HuH-7.5 (cell line): ENCODE data around the gene NTRK3.

Experiments
- DNase-seq: peaks from one replicate; pipeline ENCODE4 v3.0.0; 2011; ENCODE audit warnings: low spot score

NTRK3 gene

DNA sequence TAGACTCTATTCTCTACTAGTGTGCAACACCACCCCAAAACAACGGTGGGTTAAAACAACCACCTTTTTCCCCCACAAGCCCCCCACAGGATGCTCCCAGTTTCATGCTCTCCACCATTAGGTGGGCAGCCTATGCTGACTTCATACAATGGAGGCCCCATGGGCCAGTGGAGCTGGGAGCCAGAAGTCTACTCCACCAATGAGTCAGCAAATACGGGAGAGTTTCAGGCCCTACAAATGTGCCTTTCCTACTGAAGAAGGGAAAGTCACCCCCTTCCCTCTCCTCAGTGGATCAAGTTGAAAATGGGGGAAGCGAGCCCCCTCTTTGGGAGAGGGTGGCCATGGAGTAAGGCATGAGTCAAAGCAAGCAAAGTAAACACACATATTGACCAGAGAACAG, 278.6 kb downstream of the NTRK3 start:
- no peak for DNase-seq

DNA sequence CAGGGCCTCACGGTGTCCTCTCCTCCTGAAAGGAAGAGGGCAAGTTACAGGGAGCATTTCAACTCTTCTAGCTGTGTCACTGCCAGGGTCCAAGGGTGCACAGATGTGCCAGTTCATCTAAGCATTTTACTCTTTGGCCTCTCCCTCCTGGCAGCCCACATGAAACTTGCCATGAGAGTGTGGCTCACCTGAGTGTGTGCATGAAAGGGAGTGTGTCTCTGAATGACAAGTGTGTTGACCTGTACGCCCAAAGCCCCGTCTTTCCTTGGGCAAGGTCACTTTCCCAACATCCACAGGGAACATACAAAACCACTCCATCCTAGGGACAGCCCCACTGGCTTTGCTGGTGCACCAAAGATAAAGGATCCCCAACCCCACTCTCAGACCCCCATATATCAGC, 280.0 kb downstream of the NTRK3 start:
- DNase-seq: no peak

DNA sequence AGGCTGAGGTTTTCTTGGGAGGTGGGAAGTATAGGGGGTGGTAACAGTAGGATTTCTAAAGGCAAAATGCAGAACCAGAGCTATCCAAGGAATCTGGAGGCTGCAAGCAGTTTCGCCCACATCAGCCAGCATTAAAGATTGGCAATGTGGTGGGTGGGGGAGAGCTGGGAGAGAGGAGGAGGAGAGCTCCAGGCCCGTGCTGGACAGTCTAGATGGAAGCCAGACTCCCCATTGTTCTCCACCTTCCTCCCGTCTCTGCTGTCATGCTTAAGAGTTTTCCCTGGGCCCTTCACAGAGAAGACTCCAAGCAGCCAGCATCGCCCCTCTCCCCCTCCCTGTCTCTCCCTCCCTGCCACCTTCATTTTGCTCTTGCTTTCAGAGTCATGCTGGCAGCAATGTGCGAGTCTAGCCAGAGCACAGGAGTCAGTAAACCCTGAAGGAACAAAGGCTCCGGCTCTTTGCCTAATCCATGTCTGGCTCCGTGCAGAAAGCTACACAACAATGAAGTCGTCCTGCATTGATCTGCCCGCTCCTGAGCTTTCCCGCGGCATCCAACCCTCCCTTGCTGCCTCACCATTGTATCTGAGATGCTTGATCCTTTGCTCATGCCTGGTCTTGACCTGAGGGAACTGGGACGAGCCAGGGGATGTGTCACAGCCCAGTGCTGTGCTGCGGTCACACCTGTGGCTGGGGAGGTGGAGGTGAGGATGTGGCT, 282.9 kb downstream of the NTRK3 start:
- no peak for DNase-seq

DNA sequence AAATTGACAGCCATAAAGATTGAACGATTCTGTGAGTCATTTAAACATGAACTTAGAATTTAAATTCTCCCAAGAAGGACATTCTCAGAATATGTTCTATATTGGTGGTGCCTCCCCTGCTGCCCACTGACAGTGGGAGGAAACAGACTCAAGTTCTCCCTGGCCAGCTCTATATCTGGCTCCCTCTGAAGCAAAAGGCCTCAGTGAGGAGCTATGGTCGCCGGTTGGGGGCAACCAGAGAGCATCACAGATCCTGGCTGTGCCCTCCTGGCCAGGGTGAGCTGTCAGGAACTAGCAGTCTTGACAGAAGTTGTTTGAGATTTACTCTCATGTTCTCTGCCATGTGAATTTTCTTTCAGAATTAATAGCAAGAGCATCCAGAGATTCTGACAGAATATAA, 285.5 kb downstream of the NTRK3 start:
- DNase-seq: no peak

DNA sequence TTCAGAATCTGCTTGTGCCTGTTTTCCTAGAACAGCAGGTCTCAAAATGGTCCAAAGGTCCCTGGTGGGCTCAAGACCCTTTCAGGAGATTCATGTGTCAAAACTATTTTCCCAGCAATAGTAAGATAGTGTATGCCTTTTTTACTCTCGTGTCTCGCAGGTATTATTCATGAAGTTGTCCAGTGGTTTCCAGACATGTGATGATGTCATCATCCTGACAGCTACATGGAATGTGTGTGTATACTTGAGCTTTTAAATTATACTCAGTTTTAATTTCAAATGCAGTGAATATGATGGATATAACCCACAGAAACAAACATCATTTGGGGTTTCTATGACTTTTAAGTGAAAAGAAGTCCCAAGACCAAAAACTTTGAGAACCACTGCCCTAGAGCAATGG, 288.6 kb downstream of the NTRK3 start:
- DNase-seq: no peak

DNA sequence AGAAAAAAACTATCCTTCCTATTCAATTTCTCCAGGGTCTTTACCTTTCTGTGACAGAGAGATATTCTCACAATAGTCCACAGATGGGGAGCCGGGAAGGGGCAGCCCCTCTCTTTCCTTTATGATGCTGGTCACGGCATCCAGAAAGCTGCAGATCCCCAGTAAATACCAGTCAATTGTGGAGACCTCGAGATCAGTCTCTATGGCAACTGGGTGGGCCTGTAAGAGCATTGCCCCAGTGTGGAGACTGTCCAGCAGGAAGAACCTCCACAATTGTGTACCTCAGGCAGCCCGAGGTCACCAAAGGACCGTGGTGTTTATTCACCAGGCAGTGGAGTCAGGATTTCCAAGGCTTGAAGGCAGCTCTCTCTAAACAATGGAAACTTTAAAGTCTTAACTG, 291.2 kb downstream of the NTRK3 start:
- DNase-seq: no peak

DNA sequence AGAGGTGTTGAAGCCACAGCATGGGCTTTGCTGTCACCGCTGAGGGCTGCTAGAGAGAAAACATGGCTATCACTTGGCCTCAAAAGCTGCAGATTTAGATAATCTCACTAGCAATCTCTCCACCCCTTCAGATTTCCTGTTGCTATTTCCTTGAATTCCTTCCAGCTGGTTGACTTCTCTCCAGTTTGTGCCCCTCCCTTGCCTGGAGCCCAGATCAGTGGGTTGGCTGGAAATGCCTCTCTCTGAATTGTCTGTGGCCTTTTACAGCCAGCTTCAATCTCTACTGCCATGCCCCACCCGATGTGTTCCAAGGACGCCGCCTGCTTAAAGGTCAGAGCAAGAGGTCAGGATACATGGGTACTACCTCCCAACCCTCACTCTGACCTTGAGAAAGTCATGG, 294.1 kb downstream of the NTRK3 start:
- no peak for DNase-seq

DNA sequence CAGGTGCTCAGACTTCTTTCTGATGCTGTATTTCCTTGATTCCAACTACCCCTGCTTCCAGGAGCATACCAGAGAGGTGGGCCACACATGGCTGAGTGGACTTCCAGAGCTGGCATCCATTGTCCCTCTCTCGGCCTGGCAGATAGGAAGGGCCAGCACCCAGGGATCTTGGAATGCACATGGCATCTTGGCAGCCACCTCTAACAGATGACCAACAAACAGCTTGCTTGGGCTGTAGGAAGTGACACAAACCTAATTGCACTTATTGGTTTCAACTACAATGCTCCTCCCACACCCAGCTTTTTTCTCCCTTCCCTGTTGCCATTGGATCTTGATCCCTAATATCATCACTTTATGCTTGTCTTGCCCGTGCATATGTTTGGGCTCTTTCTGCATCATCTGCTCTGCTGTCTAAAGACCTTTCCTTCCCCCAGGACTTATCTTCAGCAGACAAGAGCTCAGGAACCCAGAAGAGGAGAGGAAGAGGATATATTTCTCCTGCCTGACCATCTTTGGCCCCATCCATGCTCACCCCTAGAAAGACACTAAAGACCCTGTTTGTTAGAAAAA, 294.6 kb downstream of the NTRK3 start:
- no peak for DNase-seq

DNA sequence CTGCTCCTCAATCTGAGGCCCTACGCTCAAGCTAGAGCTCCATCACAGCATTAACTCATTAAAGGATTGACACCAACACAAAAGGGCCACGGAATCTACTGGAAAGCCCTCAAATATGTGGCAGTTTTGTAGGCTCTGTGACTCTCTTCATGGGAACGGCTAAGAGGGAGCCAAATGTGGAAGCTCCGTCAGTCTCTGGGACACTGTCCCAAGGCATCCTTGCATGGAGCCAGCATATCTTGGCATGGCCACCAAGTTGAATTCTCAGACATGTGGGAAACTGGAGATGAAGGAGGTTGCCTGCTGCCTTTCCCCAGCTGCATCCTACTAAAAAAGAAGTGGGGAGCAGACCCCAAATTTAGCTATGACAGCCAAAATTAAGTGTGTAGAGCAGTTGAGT, 296.9 kb downstream of the NTRK3 start:
- DNase-seq: no peak

DNA sequence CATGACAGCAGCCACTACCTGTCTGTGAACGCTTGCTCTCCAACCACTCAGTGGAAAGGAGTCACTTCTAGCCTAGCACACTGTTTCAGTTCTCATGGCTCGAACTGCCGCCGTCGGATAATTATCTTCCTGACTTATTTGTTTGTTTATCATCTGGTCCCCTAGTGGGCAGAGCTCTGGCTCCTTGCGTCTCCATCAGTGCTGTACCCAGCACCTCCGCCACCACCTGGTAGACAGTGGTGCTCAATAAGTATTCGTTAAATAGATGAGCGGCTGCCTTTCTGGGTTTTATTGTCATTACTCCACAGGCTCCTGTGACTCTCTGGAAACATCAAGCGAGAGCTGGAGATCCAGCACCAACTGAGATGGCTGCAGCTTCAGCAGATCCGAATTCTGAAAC, 297.5 kb downstream of the NTRK3 start:
- DNase-seq: peak; percentile 27

DNA sequence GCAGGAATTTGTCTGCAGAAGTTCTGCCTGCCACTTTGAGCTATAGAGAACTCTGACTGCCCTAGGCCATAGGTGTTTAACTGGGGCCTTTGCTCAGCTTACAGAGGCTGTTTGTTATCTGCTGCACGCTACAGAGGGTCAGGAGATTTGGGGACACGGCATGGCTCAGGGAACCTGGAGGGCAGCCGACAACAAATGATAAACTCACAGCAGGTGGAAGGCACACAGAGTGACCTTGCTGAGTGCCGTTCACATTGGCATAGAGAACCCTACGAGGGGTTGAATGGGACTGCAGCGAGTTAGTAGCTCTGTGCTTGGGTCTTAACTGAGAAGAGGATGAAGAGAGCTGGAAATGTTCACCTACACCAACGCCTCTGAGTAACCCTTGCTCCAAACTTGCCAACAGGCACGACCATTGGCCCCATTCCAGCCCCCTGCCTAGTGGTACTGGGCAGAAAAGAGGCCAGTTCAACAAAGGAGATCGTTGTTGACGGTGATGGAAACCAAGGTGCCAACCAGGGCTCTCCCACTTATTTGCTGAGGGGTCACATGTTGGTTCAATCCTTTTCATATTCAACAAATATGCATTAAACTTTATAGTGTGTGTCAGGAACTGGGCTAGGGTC, 301.1 kb downstream of the NTRK3 start:
- no peak for DNase-seq

DNA sequence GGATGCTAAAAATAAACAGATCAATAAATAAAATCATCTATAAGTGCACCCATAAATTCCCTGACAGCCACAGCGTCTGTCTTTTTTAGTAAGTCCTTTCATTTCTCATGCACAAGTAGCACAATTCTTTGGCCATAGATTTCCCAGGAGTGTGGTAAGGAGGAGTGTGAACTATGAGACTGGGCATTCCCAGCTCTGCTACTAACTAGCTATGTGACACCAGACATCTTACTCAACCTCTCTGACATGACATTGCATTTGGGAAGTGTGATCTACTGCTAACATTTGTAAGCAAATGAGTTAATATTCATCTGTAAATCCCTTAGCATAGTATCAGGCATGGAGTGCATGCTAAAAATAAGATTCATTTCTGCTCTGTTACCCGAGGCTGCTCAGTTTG, 301.7 kb downstream of the NTRK3 start:
- DNase-seq: no peak

DNA sequence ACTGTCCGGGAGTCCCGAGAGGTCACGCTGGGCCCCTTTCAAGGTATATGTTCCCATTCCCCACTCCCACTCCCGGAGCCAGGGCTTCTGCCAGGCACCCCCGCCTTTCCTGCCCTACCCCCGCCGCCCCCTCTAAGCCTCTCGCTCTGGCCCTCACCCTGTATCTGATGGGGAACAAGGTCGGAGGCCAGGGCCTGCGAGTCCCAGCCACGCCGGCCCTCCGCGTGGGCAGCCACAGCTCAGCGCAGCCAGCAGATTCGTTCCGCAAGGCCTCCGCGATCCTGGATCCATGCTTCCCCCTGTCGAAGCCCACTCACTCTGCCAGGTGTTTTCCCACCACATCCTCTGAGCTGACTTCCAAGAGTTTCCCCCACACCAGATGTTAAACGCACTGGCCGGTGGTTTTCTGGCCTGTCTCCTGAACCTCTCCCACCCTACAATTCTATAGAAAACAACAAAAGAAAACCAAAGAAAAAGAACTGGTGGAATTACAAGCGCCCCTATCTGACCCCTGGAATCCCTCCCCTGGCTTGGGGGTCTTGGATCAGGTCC, 303.7 kb downstream of the NTRK3 start:
- no peak for DNase-seq

DNA sequence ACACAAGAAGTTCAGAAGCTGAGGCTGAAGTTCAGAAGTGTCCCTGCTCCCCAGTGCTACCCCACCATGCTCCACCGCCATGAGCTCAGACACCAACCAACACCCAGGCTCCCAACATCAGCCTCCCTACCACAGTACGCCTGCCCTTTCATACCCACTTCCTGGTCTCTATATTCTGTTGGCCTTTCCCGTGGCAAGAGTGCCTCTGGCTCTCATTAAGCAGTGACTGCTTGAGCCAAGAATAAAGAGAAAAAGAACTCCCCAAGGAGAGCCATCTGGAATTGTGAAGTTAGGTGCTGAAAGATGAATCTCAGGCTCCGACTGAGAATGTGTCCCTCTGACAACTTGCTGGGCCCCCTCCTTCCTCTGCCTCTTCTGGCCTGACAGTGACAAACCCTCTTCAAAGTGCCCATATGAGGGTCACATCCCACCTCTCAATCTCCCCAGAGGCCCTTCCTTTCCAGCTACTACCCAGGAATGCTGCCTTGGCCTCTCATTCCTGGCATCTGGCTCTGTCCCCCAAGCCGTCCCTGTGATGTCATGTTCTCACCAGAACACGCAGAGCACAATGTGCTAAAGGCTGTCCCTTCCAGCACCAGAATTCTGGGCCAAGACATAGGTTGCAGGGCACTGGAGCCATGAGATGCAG, 306.8 kb downstream of the NTRK3 start:
- no peak for DNase-seq

DNA sequence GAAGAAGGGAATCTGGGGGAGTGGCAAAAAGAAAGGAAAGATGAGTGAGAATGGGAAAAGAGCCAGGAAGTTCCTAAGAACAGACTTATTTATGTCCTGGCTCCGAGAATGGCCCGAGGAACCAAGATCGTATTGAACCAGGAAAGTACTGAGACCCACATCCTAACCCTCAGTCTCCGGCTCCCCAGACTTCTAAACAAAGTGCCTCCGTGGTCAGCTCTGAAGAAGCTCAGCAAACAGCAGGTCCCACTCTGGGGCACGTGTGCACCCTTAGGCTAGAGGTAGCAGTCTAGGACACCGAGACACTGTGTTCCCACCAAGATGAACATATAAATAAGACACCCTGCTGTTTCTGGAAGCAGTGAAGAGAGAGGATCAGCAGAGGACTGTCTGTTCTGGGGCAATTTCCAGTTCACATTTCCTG, 307.4 kb downstream of the NTRK3 start:
- no peak for DNase-seq

DNA sequence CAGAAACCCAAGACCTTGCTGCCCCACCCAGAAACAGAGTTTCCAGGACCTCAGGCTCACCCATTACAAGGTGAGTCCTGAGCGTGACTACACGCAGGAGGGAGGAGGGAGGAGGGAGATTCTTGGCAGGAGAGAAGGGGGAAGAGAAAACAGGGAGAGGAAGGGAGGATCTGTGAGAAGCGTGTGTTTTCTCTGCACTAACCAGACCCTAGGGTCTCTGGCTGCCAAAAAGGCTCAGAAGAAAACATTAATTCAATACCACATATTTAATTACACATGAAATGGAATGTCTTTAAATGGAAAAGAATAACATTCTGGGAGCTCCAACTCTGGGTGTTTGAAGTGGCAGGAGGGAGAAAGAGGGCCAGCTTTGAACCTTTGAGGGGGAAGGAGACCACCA, 309.0 kb downstream of the NTRK3 start:
- no peak for DNase-seq

DNA sequence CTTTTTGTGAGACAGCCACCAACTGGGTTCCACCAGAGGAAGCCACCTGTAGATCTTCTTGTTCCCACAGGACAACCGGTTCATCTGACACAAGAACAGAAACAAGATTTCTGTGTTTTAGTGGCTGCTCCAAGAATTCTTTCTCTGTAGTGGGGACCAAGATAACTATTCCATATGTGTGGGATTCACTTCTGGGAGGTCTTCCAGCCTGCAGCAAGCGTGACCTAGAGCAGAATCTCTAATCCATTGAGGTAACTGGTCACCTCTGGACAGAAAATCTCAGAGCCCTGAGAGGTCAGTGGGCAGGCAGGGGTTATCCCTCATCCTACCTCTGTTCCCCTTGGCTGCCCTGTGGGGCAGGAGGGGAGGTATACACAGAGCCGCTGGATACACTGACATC, 311.3 kb downstream of the NTRK3 start:
- no peak for DNase-seq

DNA sequence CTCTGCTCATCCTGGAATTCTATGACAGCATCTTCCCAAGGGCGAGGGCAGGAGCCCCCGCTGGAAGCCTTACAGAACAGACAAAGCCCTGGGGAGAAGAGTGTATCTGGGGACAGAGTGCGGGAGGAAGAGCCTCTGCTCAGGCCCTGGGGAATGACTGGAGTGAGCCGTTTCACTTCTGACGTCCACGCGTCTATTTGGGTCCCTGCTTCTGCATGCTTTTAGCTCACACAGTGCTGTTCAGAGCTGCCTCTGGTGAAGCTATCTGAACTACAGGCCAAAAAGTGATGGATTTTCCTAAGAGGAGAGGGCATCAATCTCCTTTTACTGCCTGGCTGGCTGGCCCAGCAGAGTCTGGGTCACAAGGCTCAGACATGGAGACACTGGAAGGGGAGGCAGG, 311.8 kb downstream of the NTRK3 start:
- DNase-seq: no peak

DNA sequence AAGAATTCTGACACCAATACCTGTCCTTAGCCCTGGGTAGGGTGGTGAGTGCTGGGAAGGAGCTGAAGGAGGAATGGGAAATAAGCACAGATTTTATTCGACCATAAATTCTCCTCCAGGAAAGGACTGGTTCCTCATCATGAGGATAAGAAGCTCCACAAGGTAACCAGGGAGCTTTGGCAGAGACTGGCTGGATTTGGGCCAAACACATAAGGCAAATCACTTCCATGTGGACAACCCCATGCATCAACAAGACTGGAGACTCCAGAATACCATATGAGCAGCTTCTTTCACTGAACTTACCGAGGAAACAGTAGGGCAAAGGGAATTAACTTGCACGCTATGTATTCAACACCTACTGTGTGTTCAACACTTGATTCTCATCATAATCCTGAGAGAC, 312.5 kb downstream of the NTRK3 start:
- no peak for DNase-seq

DNA sequence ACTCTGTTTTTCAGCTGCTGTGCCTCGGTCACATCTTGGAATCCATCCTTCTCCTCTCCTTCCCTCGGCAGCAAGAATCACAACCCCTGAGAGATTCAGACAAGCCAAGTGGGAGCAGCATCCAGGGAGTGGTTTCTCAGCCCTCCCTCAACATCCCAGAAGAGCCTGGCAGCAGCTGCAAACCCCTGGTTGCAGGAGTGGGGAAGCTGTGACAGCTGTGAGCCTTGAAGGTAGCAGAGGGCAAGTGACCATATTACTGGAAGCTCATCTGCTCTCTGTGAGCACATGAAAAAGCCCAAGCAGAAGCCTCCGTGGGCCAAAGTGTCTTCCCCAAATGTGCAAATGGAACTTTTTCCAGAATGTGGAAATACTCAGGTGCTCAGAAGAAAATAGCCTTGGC, 312.9 kb downstream of the NTRK3 start:
- DNase-seq: no peak

DNA sequence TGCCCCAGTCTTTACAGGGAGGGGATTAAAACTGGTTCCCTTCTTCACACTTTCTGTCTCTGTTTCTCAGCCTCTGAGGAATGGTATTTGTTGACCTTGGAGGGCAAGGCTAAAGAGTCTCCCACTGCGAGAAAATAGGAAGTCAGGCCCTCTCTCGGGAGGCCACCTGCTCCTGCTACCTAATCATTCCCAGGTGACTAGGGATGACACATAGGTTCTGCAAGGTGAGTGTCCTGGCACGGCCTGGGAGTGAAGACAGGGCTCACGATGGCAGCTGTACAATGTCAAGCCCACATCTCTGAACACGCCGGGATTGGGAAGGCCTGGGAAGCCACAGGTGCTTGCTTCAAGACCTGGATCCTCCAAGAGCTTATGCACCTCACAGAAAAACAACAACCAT, 314.2 kb downstream of the NTRK3 start:
- no peak for DNase-seq

DNA sequence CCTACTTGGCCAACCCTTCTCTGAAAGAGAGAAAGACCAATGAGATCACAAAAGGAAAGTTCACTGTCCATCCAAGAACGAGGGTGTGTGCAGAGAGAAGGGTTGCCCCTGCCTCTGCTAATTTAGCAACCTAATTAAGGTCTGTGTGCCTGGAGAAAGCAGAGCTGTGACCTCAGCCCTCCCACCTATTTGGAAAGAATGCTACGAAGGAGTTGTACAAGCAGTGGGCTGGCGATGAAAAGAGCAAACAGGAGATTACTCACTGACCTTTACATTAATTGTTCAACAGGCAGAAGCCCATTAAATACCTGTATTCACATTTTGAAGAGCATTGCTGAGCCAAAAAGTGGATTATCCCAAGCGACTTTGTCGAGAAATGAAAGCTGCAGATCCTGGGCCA, 314.9 kb downstream of the NTRK3 start:
- DNase-seq: no peak

DNA sequence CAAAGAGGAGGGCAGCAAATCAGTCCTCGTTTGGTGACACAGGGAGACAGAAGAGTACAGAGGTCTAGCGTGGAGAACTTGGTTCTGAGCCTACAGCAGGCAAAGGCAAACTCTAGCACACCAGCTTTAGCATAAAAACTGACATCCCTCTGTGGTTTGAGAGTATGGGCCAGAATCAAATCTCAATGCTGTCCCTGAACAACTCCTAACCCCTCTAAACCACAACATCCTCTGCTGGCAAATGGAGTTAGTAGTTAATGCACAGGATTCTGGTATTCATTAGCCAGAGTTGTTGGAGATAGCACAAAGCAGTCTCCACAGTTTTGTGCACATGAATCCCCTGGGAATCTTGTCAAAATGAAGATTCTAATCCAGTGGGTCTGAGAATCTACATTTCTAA, 315.8 kb downstream of the NTRK3 start:
- no peak for DNase-seq
